Skin epidermis (tissue), 12 donors: ENCODE measurements around the gene UBR3.

Source experiments
- H3K27ac ChIP-seq, 21 experiments: fragments of 200-600 bp; sonication (generic) in 11 of 21; one replicate each; pipeline ENCODE4 v1.5.0; 2020; ENCODE audit warnings: mild to moderate bottlenecking in 3 of 21, inconsistent platforms in 2 of 21, moderate library complexity in 2 of 21
- H3K4me3 ChIP-seq, 7 experiments: fragments of 200-600 bp; sonication (generic) in 2 of 7; one replicate each; pipeline ENCODE4 v1.5.0; 2020; ENCODE audit warnings: inconsistent platforms in 2 of 7, mild to moderate bottlenecking in 2 of 7, moderate library complexity in 1 of 7

UBR3 gene

DNA sequence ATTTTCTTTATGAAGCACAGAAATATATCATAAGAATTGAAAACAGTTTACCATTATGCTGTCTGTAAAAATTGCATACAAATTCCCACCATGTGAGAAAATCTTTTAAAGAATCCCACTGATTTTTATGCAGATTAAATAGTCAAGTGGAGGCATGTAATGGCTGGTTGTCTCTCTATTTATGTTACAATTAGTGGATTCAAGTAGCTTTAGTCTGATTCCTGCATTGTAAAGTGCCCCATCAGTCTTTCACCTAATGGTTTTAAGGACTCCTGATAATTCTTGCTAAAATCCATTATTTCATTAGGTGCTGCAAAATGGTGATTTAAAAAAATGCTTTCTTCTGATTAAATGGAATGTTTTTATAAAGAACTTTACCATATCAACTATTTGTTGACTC lies 202.3 kb downstream of the UBR3 start:
- Histone ChIP-seq H3K27ac (no peak overlapping the region), H3K4me3 (no peak overlapping the region)

DNA sequence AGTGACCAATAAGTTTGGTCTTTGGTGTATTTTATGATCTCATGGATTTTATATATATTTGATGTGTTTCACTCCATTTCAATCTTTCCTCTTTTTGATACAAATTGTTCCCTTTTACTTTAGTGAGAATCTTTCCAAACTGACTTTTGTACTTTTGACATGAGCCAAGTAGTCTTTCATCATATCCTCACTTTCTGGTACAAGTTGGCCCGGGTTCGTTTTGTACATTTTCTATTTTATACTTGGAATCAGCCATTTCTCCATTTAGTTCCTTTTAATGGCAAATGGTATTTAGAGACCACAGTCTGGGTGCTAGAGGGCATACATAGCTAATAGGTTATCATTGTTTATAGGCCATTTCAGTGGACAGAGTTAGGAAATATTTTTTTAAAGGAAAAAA lies 202.8 kb downstream of the UBR3 start:
- H3K4me3 ChIP-seq: no peak overlapping the region
- no peak overlapping the region for H3K27ac ChIP-seq

DNA sequence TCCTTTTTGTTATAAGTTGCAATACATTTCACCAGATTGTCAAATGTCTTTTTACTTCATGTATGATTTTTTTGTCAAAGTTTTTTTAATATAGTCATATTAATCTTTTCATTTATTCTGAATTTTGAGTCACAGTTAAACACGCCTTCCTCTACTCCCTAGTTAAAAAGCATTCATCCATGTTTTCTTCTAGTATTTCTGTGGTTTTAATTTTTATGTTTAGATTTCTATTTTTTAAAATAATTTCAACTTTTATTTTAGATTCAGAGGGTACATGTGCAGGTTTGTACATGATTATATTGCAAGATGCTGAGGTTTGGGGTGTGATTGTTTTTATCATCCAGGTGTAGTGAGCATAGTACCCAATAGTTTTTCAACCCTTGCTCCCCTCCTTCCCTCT lies 204.0 kb downstream of the UBR3 start:
- Histone ChIP-seq H3K4me3 (no peak overlapping the region), H3K27ac (no peak overlapping the region)

DNA sequence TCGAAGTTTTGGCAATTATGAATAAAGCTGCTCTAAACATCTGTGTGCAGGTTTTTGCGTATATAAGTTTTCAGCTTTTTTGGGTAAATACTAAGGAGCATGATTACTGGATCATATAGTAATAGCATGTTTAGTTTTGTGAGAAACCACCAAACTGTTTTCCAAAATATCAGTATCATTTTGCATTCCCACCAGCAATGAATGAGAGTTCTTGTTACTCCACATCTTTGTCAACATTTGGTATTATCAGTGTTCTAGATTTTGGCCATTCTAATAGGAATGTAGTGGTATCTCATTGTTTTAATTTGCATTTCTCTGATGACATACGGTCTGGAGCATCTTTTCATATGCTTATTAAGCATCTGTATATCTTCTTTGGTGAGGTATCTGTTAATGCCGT lies 207.3 kb downstream of the UBR3 start:
- no peak overlapping the region for H3K4me3 ChIP-seq
- H3K27ac ChIP-seq: no peak overlapping the region

DNA sequence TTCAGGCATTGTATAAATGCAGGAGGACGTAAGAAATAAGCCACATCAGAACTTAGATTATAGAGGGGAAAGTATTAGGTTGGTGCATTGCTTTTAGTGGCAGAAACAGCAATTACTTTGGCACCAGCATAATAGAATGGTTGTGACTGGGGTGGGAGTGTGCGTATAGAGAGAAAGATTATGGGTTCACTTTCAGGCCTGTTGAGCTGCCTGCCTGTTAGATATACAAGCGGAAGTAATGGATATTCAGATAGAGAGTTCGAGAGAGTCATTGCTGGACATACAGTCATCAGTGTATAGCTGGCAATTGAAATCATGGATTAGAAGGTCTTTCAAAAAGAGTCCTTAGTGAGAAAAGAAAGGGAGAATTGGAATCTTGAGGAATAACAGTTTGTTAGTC lies 211.5 kb downstream of the UBR3 start:
- Histone ChIP-seq H3K4me3 (no peak overlapping the region), H3K27ac (no peak overlapping the region)

DNA sequence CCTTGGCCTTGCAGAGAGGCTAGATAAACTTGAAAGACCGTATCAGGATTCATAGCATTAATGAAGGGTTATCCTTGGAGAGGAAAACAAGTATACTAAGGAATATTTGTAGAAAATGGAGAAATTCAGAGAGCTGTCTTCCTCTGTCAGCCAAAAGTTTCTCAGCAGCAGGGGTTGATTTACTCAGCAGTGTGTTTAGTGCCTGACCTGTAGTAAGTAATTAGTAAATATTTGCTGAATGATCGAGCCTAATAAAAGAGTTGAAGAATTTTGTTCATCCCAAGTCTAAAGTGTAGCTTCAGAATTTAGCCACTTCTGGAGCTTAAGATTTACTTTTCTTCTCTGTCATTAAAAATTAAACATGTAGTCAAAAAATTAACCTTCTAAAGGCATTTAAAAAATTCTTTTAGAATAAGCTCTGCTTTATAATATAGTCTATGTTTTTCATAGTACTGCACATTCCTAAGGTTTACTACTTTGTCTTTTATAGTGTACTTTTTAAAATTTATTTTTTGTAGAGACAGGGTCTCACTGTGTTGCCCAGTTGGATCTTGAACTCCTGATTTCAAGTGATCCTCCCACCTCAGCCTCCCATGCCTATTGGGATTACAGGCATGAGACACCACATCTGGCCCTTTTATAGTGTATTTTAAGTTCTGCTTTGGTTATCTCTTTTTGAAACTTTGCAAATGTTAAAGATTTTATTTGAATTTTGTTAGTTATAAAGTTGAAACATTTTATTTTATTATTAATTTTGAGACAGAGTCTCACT lies 212.3 kb downstream of the UBR3 start:
- no peak overlapping the region for H3K27ac ChIP-seq

DNA sequence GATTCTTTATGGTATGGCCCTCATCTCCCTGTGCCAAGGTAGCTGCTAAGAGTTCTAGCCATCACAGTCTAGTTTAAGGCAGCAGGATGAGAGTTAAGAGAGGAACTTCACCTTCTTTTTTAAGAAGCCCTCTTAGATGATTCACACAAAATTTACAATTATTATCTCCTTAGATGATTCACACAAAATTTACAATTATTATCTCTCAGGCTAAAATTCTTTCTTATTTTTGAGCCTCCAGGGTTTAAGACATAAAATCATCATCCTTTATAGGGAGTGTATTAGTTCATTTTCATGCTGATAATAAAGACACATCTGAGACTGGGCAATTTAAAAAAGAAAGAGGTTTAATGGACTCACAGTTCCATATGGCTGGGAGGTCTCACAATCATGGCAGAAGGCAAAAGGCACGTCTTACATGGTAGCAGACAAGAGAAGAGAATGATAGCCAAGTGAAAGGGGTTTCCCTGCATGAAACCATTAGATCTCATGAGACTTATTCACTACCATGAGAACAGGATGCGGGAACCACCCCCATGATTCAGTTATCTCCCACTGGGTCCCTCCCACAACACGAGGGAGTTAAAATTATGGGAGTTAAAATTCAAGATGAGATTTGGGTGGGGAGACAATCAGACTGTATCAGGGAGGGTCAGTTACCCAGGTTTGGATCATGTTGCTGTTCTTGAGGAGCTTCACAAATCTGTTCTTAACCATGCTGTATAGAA lies 217.7 kb downstream of the UBR3 start:
- H3K27ac ChIP-seq: no peak overlapping the region
- H3K4me3 ChIP-seq: no peak overlapping the region

More for the DNA sequence above, 212.3 kb downstream of the UBR3 start:
- no peak overlapping the region for H3K4me3 ChIP-seq

DNA sequence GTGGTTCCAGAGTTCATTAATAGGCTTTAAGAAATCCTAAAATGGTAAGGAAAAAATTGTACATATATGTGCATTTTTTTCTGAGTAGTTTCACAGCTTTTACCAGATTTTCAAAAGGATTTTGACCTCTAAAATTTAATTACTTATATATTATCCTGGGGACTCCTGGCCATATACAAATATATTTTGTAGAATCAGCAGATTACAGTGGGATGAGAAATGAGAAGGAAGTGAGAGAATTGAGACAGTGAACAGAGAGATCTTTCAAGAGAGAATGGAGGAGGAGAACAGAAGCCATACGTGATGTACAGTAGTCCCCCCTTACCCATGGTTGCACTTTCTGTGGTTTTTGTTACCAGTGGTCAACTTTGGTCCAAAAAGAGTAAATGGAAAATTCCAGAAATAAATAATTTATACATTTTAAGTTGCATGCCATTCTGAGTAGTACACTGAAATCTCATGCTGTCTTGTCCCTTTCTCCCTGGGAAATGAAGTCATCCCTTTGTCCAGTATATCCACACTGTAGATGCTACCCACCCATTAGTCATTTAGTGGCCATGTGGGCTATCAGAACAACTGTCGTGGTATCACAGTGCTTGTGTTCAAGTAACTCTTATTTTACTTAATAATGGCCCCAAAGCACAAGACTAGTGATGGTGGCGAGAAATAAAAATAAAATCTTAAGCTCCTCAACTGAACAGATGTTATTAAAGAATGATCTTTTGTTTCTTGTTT lies 220.2 kb downstream of the UBR3 start:
- Histone ChIP-seq H3K27ac (no peak overlapping the region), H3K4me3 (no peak overlapping the region)

DNA sequence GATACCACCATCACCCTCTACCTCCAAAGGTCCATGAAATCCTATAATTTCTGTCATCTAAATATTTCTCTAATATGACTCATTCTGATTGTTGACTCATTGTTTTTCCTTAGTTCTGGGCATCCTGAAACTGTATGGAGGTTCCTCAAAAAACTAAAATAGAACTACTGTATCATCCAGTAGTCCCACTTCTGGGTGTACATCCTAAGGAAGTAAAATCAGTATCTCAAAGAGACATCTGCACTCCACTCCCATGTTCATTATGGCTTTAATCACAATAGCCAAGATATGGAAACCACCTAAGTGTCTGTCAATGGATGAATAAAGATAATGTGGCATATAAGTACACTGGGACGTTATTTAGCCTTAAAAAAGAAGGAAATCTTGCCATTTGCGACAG lies 224.9 kb downstream of the UBR3 start:
- H3K4me3 ChIP-seq: no peak overlapping the region
- H3K27ac ChIP-seq: no peak overlapping the region

DNA sequence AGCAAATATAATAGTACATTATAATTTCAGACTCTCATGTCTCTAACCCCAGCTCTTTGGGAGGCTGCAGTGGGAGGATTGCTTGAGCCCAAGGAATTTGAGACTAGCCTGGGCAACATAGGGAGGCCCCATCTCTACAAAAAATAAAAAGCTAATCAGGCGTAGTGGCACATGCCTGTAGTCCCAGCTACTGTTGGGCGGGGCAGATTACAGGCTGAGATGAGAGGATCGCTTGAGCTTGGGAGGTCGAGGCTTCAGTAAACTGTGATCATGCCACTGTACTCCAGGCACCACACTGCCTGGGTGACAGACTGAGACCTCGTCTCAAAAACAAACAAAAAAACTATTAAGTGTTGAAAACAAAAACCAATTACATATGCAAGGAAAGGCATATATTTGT lies 227.7 kb downstream of the UBR3 start:
- Histone ChIP-seq H3K27ac (no peak overlapping the region), H3K4me3 (no peak overlapping the region)

DNA sequence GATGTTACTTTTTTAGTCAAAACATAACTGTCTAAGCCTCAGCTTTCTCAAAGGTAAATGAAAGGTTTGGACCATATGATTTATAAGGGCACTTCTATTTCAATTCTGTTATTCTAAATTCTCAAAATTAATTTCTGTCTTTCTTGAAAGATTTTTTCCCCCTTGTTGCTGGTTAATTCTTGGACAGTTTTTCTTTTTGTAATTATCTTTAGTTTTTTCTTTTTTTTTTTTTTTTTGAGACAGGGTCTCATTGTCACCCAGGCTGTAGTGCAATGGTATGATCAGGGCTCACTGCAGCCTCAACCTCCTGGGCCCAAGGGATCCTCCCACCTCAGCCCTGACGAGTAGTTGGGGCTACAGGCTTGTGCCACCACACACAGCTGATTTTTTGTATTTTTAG lies 229.6 kb downstream of the UBR3 start:
- no peak overlapping the region for H3K4me3 ChIP-seq

DNA sequence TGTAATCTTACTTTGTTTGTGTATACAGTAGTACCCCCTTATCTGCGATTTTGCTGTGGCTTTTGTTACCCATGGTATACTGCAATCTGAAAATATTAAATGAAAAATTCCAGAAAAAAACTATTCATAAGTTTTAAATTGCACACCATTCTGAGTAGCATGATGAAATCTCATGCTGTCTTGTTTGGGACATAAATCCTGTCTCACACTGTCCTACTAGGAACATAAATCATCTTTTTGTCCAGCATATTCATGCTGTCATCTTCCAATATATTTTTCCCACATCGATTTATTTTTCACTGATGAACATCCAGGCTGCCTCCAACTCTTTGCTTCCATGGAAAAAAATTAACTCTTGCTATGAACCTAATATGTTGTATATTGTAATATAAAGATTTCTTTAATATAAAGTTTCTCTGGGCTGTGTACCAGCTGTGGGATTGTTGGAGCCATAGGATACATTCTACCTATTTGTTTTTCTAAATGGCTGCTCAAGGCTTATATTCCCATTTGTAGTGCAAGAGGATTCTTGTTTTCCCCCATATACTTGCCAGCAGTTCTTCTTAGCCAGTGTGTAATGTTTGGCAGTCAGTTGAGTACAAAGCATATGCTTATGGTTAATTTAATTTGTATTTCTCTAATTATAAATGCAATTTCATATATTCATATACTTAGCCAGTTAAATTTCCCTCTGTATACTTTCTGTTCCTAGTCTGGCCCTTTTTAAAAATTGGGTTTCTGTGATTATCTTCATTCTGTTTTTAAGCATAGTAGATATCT lies 236.4 kb downstream of the UBR3 start:
- Histone ChIP-seq H3K4me3 (no peak overlapping the region), H3K27ac (no peak overlapping the region)

More for the DNA sequence above, 229.6 kb downstream of the UBR3 start:
- H3K27ac ChIP-seq: no peak overlapping the region

DNA sequence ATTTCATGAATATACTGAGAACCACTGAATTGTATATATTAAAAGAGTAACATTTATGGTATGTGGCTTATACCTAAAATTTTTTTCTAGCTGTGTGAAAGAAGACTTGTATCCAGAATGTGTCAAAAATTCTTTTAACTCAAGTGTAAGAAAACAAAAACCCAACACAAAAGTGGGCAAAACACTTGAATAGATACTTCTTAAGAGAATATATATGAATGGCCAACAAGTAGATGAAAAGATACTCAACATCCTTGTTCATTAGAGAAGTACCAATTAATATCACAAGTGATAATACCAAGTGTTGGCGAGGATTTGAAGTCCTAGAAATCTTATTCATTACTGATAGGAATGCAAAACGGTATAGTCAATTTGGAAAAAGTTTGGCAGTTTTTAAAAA lies 243.5 kb downstream of the UBR3 start:
- Histone ChIP-seq H3K4me3 (no peak overlapping the region), H3K27ac (no peak overlapping the region)

DNA sequence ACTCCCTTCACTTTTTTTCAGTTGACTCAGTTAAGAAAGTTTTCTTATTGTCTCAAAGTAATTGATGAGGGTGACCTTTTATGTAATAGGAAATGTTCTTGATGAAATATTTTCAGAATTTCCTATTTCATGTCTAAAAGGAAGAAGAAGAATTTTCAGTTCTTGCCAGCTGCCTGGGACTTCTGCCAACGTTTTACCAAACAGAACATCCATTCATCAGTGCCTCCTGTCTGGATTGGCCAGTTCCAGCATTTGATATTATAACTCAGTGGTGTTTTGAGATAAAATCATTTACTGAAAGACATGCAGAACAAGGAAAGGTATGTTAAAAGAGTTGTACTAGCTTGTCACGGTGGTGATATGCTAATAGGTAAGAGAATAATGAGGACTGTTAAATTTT lies 246.0 kb downstream of the UBR3 start:
- Histone ChIP-seq H3K27ac (no peak overlapping the region), H3K4me3 (no peak overlapping the region)

DNA sequence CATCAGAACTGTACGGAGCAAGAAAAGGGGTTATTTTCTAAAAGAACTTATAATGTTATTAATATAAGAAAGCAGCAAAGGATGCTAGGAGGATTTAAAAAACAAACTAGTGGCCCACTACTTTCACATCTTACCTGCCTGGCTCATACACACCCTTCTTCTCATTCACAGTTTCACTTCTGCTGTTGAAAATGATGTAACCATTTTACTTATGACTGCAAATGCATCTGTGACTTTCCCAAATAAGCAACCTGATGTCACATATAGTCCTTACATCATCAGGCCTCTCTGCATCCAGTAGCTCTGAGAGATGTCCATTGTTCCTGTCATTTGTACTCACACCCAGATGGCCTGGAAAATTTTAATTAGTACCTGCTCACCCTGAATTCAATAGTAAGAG lies 248.9 kb downstream of the UBR3 start:
- H3K27ac ChIP-seq: no peak overlapping the region
- no peak overlapping the region for H3K4me3 ChIP-seq

DNA sequence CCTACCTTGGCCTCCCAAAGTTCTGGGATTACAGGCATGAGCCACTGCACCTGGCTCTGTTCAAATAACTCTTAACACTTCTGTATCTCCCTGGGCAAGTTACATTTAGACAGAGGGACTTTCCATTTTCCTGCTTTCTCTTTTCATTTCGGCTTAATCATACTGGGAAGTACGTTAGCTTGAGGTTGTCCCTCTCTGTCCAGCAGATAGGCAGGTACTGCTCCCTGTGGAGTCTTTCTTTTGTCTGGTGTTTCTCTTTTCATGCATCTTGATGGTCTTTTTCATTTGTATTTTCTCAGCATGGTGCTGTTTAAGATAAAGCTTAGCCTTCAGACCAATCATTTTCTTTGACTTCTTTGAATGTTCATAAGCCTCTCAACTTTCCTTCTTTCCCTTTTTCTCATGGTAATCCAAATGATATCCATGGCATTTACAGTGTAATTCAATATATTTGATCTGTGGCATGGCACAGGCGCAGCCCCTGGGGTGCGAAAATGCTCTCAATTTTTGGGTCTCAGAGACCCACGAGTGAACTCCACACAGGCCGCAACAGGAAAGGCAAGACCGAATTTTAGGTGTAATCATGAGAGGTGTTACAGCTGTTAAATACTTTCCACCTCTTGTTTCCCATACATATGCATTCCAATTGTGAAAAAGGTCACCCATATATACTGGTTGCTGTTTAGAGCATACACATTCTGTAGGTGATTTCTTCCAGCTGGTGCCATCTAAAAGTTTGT lies 250.7 kb downstream of the UBR3 start:
- H3K4me3 ChIP-seq: no peak overlapping the region

DNA sequence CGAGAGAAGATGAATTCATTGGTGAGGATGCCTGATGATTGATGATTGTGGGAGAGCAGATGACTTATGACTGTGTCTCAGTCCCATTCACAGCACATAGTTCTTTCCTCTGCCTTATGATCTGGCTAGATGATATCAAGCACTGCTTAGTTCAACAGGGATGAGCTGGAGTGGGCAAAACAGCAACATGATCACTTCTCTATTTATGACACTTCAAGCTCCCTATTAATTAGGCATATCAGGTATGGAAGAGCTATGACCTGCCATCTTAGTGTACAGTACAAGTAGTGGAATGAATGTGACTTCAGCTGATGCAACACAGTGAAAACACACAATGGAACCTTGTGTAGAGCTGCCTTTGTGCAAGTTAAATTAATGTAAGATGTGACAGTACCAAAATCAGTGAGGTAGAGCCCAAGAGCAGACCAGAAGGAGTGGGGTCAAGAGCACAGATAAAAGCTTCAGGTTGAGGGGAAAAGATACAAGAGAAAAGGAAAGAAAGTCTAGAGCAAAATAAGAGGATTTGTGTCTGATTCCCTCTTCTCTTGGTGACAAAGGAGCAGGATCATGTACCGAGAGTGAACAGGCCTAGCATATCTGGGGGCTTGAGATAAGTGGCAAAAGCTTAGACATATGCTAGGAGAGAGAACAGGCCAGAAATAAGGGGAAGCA lies 257.7 kb downstream of the UBR3 start:
- no peak overlapping the region for H3K4me3 ChIP-seq
- no peak overlapping the region for H3K27ac ChIP-seq

More for the DNA sequence above, 250.7 kb downstream of the UBR3 start:
- no peak overlapping the region for H3K27ac ChIP-seq

DNA sequence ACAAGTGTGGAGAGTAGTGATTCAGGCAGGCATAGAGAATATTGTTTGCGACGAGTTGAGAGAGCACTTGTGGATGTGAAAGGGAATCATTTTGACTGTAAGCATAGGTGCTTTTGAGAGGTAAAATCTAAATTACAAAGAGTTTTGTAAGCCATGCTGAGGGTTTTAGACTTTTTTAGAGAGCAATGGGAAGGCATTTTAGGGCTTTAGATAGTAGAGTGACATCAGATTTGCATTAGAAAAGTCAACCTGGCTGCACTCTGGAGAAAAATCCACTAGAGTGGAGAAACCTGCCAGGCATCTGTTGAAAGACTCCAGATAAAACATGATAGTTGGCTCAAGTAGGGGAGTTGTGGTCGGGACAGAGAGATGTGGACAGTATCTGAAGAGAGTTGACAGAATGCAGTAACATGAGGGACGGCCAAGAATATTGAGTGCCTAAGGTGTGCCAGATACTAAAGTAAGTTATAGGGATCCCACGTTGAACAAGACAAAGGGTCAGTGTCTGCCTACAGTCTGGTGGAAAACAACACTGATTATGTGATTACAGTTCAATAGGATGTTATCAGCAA lies 258.9 kb downstream of the UBR3 start:
- no peak overlapping the region for H3K27ac ChIP-seq
- no peak overlapping the region for H3K4me3 ChIP-seq
